AG04449 (cell line): ENCODE results near the gene CCZ1B.
"Not testable (repeated sequence)": the region's sequence is repeated elsewhere in the genome, so short reads cannot be mapped to it uniquely, and the experiment has no call there.

Experiments used
- CTCF ChIA-PET: fragments of 350-600 bp; formaldehyde crosslinking; extraction: SDS; loops from one replicate; lab custom pipeline; 2021; ENCODE audit warnings: antibody characterized with exemption; lab: Yijun Ruan, JAX
- POLR2A ChIA-PET: fragments of 400-600, 350-600 bp; formaldehyde crosslinking; extraction: SDS; loops from one replicate; lab custom pipeline; 2020; ENCODE audit warnings: antibody characterized with exemption, inconsistent platforms; lab: Yijun Ruan, JAX
- DNase-seq: peaks from one replicate; pipeline ENCODE4 v3.0.0-alpha.2; 2010; ENCODE audit warnings: low read depth, low spot score
- H3K4me3 ChIP-seq: 2 replicates; pipeline ENCODE4 v1.5.1; 2011; ENCODE audit warnings: low read depth, mild to moderate bottlenecking, control low read depth, low read length
- CTCF ChIP-seq: IDR thresholded peaks from one replicate; pipeline ENCODE4 v1.5.1; 2011; ENCODE audit warnings: mild to moderate bottlenecking, moderate library complexity, low read length, control low read depth, inconsistent platforms; ENCODE audit not compliant: insufficient read depth; ENCODE audit errors: missing control alignments

CCZ1B gene

GRCh38 chr7:6845971-6846449, 19.9 kb upstream of the CCZ1B start:
- POLR2A ChIA-PET, DNase-seq, CTCF ChIA-PET, H3K4me3 ChIP-seq: not testable (repeated sequence)

GRCh38 chr7:6843654-6844053, 17.6 kb upstream of the CCZ1B start:
- H3K4me3 ChIP-seq, CTCF ChIA-PET, DNase-seq, POLR2A ChIA-PET: not testable (repeated sequence)

- POLR2A ChIA-PET, H3K4me3 ChIP-seq, CTCF ChIA-PET, DNase-seq: not testable (repeated sequence)
Measured at GRCh38 chr7:6843092-6843491, 17.0 kb upstream of the CCZ1B start.

- DNase-seq, CTCF ChIA-PET, POLR2A ChIA-PET, H3K4me3 ChIP-seq: not testable (repeated sequence)
Measured at GRCh38 chr7:6842278-6842921, 16.3 kb upstream of the CCZ1B start.

GRCh38 chr7:6837081-6837480, 11.0 kb upstream of the CCZ1B start:
- DNase-seq, POLR2A ChIA-PET, H3K4me3 ChIP-seq, CTCF ChIA-PET: not testable (repeated sequence)

GRCh38 chr7:6835521-6835920, 9.4 kb upstream of the CCZ1B start:
- DNase-seq, CTCF ChIA-PET, H3K4me3 ChIP-seq, POLR2A ChIA-PET: not testable (repeated sequence)

- no peak for TF ChIP-seq CTCF
- POLR2A ChIA-PET, result no interaction called here
- DNase-seq, result no peak
- no peak overlapping the region for H3K4me3 ChIP-seq
- CTCF ChIA-PET, result no interaction called here
Measured at GRCh38 chr7:6833636-6834035, 7.6 kb upstream of the CCZ1B start.

GRCh38 chr7:6831018-6831725, 5.1 kb upstream of the CCZ1B start:
- DNase-seq, result no peak
- CTCF ChIA-PET, result no interaction called here
- POLR2A ChIA-PET, result no interaction called here
- TF ChIP-seq CTCF, result no peak
- no peak overlapping the region for H3K4me3 ChIP-seq

- CTCF ChIA-PET, POLR2A ChIA-PET, DNase-seq, H3K4me3 ChIP-seq: not testable (repeated sequence)
Measured at GRCh38 chr7:6830026-6830425, 4.0 kb upstream of the CCZ1B start.

- DNase-seq, CTCF ChIA-PET, POLR2A ChIA-PET, H3K4me3 ChIP-seq: not testable (repeated sequence)
Measured at GRCh38 chr7:6829616-6830015, 3.5 kb upstream of the CCZ1B start.

GRCh38 chr7:6827180-6827579, 1.1 kb upstream of the CCZ1B start:
- DNase-seq, POLR2A ChIA-PET, H3K4me3 ChIP-seq, CTCF ChIA-PET: not testable (repeated sequence)

GRCh38 chr7:6825236-6826125, 594 bp downstream of the CCZ1B start:
- CTCF ChIA-PET, DNase-seq, POLR2A ChIA-PET: not testable (repeated sequence)
- peak overlapping the region; percentile 45 for H3K4me3 ChIP-seq

GRCh38 chr7:6821622-6822021, 4.5 kb downstream of the CCZ1B start:
- DNase-seq, H3K4me3 ChIP-seq, CTCF ChIA-PET, POLR2A ChIA-PET: not testable (repeated sequence)

- CTCF ChIA-PET, DNase-seq, H3K4me3 ChIP-seq, POLR2A ChIA-PET: not testable (repeated sequence)
Measured at GRCh38 chr7:6815470-6815869, 10.6 kb downstream of the CCZ1B start.
